Stomach (tissue), 9 donors: ENCODE measurements around the gene GNLY. TPM values are rescaled to one million over a fixed set of nuclear protein-coding genes. Genes with fewer than 3 reads are reported as not detected.

Experiments
- DNase-seq, 2 donors: peaks; one replicate each; pipeline versions ENCODE4 v3.0.0 to v3.0.0-alpha.2; 2013 to 2019
- H3K27ac ChIP-seq, 5 donors: fragments of 200-600 bp in 4 of 5; sonication (generic) in 4 of 5; one replicate each; pipeline ENCODE4 v1.5.1; 2013 to 2019; ENCODE audit warnings: mild to moderate bottlenecking in 1 of 5, moderate library complexity in 1 of 5
- H3K27me3 ChIP-seq, 3 donors: fragments of 200-600 bp; sonication (generic); one replicate each; pipeline ENCODE4 v1.5.1; 2017 to 2019; ENCODE audit warnings: mixed run types in 1 of 3
- H3K36me3 ChIP-seq, 4 donors: fragments of 200-600 bp; sonication (generic); 1 replicate in 3 of 4; 2 replicates in 1 of 4; pipeline ENCODE4 v1.5.1; 2016 to 2019
- H3K4me1 ChIP-seq, 4 donors: fragments of 200-600 bp; sonication (generic); one replicate each; pipeline ENCODE4 v1.5.1; 2016 to 2019
- H3K4me3 ChIP-seq, 4 donors: fragments of 200-600 bp; sonication (generic) in 3 of 4; one replicate each; pipeline ENCODE4 v1.5.1; 2016 to 2019; ENCODE audit warnings: mild to moderate bottlenecking in 1 of 4
- H3K9me3 ChIP-seq, 4 donors: fragments of 200-600 bp; sonication (generic); one replicate each; pipeline ENCODE4 v1.5.1; 2016 to 2019
- EP300 ChIP-seq: sonication (generic); formaldehyde crosslinking; IDR thresholded peaks from one replicate; pipeline ENCODE4 v1.6.1; 2017; ENCODE audit warnings: antibody characterized with exemption
- POLR2A ChIP-seq, 4 donors: fragments of 450-650 bp; IDR thresholded peaks; one replicate each; pipeline ENCODE4 v1.6.1; 2016; ENCODE audit warnings: antibody characterized with exemption in 4 of 4, control low read depth in 2 of 4, mild to moderate bottlenecking in 1 of 4, moderate library complexity in 1 of 4
- POLR2AphosphoS5 ChIP-seq, 3 donors: sonication (generic); formaldehyde crosslinking; IDR thresholded peaks; one replicate each; pipeline ENCODE4 v1.6.1; 2016; ENCODE audit warnings: antibody characterized with exemption in 3 of 3
- WGBS, 5 donors: extraction: QIAGEN DNeasy Blood & Tissue Kit in 3 of 5; methylation state at CpG; one replicate each; pipeline versions ENCODE4 v1.1.5 to v1.1.7; 2013 to 2018; 5-methylcytosine and 5-hydroxymethylcytosine counted together
- intact Hi-C: fragments of 100-400 bp; cut with DNase I; formaldehyde crosslinking; loops from one replicate; pipeline ENCODE4 v1.15.1; 2023; ENCODE audit warnings: low total_unique reads
- polyA plus RNA-seq, 3 donors: library from polyadenylated mRNA; stranded (reverse); fragments of 200-250 nt; gene quantifications; one replicate each; pipeline ENCODE4 v1.2.3, GENCODE V29; 2013
- total RNA-seq, 5 donors: library from RNA; depleted of rRNA; stranded (reverse); fragments of >200 nt; gene quantifications; one replicate each; pipeline versions ENCODE4 v1.1.0 to v1.2.3, GENCODE V29; 2014 to 2016
- TF ChIP-seq, protein P1 (sequence below), 7 experiments: fragments of 450-650 bp in 4 of 7; fragments of 200-600 bp in 3 of 7; sonication (generic) in 3 of 7; IDR thresholded peaks; one replicate each; pipeline ENCODE4 v1.5.1; 2016 to 2019; ENCODE audit warnings: antibody characterized with exemption in 7 of 7, control low read depth in 2 of 7, mild to moderate bottlenecking in 1 of 7
- donor health status: healthy with polysubstance abuse.
- donor health status: Bipolar disorder and iron deficiency.
- donor health status: healthy.

The GNLY gene
- total and polyA plus RNA-seq, 8 donors = 0.72 to 5.8 (median 1.7) TPM; not detected in 3

DNA sequence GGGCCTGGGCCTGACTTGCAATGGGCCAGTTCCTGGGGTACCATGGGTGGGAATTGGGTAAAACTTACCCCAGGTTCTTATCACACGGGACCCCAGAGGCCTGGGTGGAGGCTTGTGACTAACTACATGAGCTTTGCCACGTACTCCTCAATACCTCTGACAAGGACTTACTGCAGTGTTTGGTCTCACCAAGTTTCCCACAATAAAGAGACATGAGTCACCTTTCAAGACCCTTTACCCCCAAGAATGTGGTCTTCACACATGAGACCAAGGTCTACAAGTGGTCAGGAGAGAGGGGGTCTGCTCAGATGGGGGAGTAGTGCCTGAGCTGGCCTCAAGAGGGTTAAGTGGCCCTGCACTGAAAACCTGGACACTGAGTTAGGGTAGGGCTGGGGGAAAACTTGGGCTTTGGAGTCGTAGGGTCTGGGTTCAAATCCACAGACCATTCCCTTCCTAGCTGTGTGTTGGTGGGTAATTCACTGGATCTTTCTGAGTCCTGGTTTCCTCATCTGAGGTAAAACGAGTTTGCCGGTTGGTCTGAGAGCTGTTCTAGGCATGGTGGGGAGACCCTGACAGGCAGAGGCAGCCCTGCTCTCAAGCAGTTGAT lies 2.0 kb upstream of the GNLY start:
- TF ChIP-seq, protein P1, sequence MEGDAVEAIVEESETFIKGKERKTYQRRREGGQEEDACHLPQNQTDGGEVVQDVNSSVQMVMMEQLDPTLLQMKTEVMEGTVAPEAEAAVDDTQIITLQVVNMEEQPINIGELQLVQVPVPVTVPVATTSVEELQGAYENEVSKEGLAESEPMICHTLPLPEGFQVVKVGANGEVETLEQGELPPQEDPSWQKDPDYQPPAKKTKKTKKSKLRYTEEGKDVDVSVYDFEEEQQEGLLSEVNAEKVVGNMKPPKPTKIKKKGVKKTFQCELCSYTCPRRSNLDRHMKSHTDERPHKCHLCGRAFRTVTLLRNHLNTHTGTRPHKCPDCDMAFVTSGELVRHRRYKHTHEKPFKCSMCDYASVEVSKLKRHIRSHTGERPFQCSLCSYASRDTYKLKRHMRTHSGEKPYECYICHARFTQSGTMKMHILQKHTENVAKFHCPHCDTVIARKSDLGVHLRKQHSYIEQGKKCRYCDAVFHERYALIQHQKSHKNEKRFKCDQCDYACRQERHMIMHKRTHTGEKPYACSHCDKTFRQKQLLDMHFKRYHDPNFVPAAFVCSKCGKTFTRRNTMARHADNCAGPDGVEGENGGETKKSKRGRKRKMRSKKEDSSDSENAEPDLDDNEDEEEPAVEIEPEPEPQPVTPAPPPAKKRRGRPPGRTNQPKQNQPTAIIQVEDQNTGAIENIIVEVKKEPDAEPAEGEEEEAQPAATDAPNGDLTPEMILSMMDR (IDR thresholded peaks at IDR 0.05) = no peak
- TF ChIP-seq POLR2AphosphoS5 (IDR thresholded peaks at IDR 0.05) (no peak), EP300 (no peak), POLR2A (IDR thresholded peaks at IDR 0.05) (no peak)
- peaks cover 0 to 2% (median 0%) of the 10 kb centered on the region in 3 donors for H3K27me3 ChIP-seq
- H3K9me3 ChIP-seq = no peaks in the 10 kb centered on the region
- no peak overlapping the region for H3K4me3 ChIP-seq
- intact Hi-C loops = no loop called here
- 80 to 90% (median 86%) methylated on average over 5 of the region's 5 CpGs for WGBS, 5 donors
- H3K36me3 ChIP-seq = no peaks in the 10 kb centered on the region
- no peak for DNase-seq
- no peak overlapping the region for H3K27ac ChIP-seq
- H3K4me1 ChIP-seq = no peaks in the 10 kb centered on the region

DNA sequence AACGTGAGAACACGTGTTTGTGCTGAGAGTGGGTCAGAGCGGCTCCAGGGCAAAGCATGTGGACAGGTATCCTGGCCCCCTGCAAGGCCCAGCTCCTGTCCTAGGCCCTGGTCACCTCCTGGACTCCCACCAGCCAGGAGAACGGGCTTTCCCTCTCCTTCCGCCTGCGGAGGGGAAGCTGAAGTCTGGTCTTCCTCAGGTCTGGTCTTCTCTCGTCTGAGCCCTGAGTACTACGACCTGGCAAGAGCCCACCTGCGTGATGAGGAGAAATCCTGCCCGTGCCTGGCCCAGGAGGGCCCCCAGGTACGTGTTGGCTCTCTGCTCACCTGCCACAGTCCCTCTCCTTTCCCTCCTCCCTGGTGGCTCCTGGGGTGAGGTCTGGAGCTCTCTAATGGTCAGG lies 963 bp downstream of the GNLY start:
- 77 to 92% (median 89%) methylated on average over 11 of the region's 11 CpGs for WGBS, 5 donors
- no peaks in the 10 kb centered on the region for H3K4me1 ChIP-seq
- no peaks in the 10 kb centered on the region for H3K36me3 ChIP-seq
- TF ChIP-seq, protein P1 (IDR thresholded peaks at IDR 0.05) = no peak
- TF ChIP-seq EP300 (no peak), POLR2AphosphoS5 (IDR thresholded peaks at IDR 0.05) (no peak), POLR2A (IDR thresholded peaks at IDR 0.05) (no peak)
- H3K4me3 ChIP-seq = no peak overlapping the region
- intact Hi-C loops = no loop called here
- peaks cover 0 to 7% (median 0%) of the 10 kb centered on the region in 3 donors for H3K27me3 ChIP-seq
- H3K27ac ChIP-seq = no peak overlapping the region
- no peaks in the 10 kb centered on the region for H3K9me3 ChIP-seq
- DNase-seq = no peak

DNA sequence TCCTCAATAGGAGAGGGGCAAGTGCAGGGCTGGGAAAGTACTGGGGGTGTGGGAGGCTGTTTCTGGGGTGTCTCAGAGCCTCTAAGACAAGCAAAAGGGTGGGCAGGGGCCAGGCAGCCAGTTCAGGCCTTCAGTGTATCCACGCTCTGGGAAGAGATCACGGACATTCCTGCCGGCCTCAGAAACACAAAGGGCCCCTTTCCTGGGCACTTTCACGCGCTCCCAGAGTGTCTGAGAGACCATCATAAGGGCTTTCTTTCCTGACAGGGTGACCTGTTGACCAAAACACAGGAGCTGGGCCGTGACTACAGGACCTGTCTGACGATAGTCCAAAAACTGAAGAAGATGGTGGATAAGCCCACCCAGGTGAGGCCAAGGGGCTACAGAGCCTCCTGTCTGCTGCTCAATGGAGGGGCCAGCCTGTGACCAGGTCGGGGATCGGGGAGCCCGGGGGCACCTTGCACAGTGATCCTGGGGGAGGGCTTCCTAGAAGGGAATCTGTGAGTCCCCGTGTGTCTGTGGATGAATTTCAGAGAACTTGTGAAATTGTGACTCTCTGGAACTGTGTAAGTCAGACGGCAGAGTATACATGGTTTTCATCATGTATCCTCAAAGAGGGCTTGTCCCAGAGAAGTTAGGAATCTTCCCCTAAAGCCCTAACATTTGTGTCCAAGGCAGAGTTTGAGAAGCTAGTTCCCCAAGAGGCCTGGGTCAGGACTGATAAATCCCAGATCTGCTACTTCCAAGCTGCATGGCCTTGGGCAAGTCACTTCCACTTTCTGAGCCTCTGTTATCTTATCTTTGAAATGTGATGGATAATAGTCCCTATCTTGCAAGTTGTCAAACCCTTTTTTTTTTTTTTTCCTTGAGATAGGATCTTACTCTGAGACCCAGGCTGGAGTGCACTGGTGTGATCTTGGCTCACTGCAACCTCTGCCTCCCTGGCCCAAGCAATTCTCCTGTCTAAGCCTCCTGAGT lies 1.8 kb downstream of the GNLY start:
- no peak for DNase-seq
- 89 to 94% (median 91%) methylated on average over 10 to 12 of the region's 12 CpGs for WGBS, 5 donors
- no peak for TF ChIP-seq EP300
- TF ChIP-seq, protein P1 (IDR thresholded peaks at IDR 0.05) = no peak
- no peak for TF ChIP-seq POLR2AphosphoS5 (IDR thresholded peaks at IDR 0.05)
- TF ChIP-seq POLR2A (IDR thresholded peaks at IDR 0.05) = no peak
- Histone ChIP-seq H3K27ac (no peak overlapping the region), H3K4me1 (no peaks in the 10 kb centered on the region), H3K27me3 (peaks cover 0 to 7% (median 0%) of the 10 kb centered on the region in 3 donors), H3K9me3 (no peaks in the 10 kb centered on the region), H3K4me3 (no peak overlapping the region), H3K36me3 (no peaks in the 10 kb centered on the region)
- intact Hi-C loops = no loop called here

DNA sequence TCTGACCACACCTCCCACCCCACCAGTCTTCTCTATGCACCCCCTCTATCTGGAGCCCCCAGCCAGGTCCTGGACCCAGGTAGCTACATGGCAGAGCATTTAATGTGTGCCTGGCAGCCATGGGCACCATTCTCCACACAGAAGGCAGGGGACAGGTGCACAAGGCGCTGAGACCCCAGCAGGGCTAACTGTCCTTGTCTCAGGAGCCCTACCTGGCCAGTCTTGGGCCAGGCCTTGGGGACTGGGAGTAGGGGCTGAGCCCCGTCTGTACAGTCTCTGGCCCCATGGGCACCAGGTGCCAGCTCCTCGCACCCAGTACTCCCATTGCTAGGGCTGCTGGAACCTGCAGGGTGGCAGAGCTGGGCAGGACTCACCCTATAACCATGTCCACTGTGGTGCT lies 2.9 kb downstream of the GNLY start:
- peaks cover 0 to 7% (median 0%) of the 10 kb centered on the region in 3 donors for H3K27me3 ChIP-seq
- DNase-seq = no peak
- no peak overlapping the region for H3K4me3 ChIP-seq
- intact Hi-C loops = no loop called here
- 65 to 100% (median 94%) methylated on average over 1 to 3 of the region's 3 CpGs; no CpG with 5 or more reads in 1 of the 5 donors for WGBS, 5 donors
- H3K4me1 ChIP-seq = peaks cover 0 to 2% (median 0%) of the 10 kb centered on the region in 4 donors
- TF ChIP-seq, protein P1 (IDR thresholded peaks at IDR 0.05) = no peak
- TF ChIP-seq POLR2AphosphoS5 (IDR thresholded peaks at IDR 0.05) = no peak
- no peak for TF ChIP-seq EP300
- no peak for TF ChIP-seq POLR2A (IDR thresholded peaks at IDR 0.05)
- no peak overlapping the region for H3K27ac ChIP-seq
- H3K9me3 ChIP-seq = no peaks in the 10 kb centered on the region
- no peaks in the 10 kb centered on the region for H3K36me3 ChIP-seq
